Measurements from ENCODE around the gene ARL6IP6. TPM values are rescaled to one million over a fixed set of nuclear protein-coding genes. Genes with fewer than 3 reads are reported as not detected.
"Not testable (repeated sequence)": the region's sequence is repeated elsewhere in the genome, so short reads cannot be mapped to it uniquely, and the experiment has no call there.

ARL6IP6 gene
- total RNA-seq, 1 donor, result 40.3 TPM

- no peak for TF ChIP-seq CTCF (IDR thresholded peaks at IDR 0.05; ENCODE audit: insufficient read depth, low read length)
- DNase-seq (ENCODE audit: low read depth), result peak; percentile 23
- H3K4me3 ChIP-seq (ENCODE audit: low read depth, low read length), result peak overlapping the region; percentile 99
Observed at GRCh38 chr2:152718909-152719645, 657 bp downstream of the ARL6IP6 start.

- no peak overlapping the region for H3K4me3 ChIP-seq (ENCODE audit: low read depth, low read length)
- TF ChIP-seq CTCF (IDR thresholded peaks at IDR 0.05; ENCODE audit: insufficient read depth, low read length), result no peak
- DNase-seq (ENCODE audit: low read depth), result no peak
Observed at GRCh38 chr2:152720794-152721193, 2.4 kb downstream of the ARL6IP6 start.

- DNase-seq (ENCODE audit: low read depth); H3K4me3 ChIP-seq (ENCODE audit: low read depth, low read length): not testable (repeated sequence)
Observed at GRCh38 chr2:152722639-152723038, 4.2 kb downstream of the ARL6IP6 start.

- TF ChIP-seq CTCF (IDR thresholded peaks at IDR 0.05; ENCODE audit: insufficient read depth, low read length), result no peak
- H3K4me3 ChIP-seq (ENCODE audit: low read depth, low read length), result no peak overlapping the region
- no peak for DNase-seq (ENCODE audit: low read depth)
Observed at GRCh38 chr2:152723918-152724317, 5.5 kb downstream of the ARL6IP6 start.

GRCh38 chr2:152729844-152730243 lies 11.4 kb downstream of the ARL6IP6 start:
- no peak overlapping the region for H3K4me3 ChIP-seq (ENCODE audit: low read depth, low read length)
- TF ChIP-seq CTCF (IDR thresholded peaks at IDR 0.05; ENCODE audit: insufficient read depth, low read length), result no peak
- DNase-seq (ENCODE audit: low read depth), result no peak

GRCh38 chr2:152730591-152731333 lies 12.3 kb downstream of the ARL6IP6 start:
- no peak for TF ChIP-seq CTCF (IDR thresholded peaks at IDR 0.05; ENCODE audit: insufficient read depth, low read length)
- DNase-seq (ENCODE audit: low read depth), result peak; percentile 7

GRCh38 chr2:152737509-152737908 lies 19.1 kb downstream of the ARL6IP6 start:
- not testable (repeated sequence) for DNase-seq (ENCODE audit: low read depth); H3K4me3 ChIP-seq (ENCODE audit: low read depth, low read length)

More at GRCh38 chr2:152730591-152731333, 12.3 kb downstream of the ARL6IP6 start:
- H3K4me3 ChIP-seq (ENCODE audit: low read depth, low read length), result no peak overlapping the region
